CD14-positive monocyte (primary cell): ENCODE measurements around the gene TMEM92. TPM values are rescaled to one million over a fixed set of nuclear protein-coding genes. Genes with fewer than 3 reads are reported as not detected.

Experiments used
- DNase-seq, 3 donors: peaks; one replicate each; pipeline ENCODE4 v3.0.0-alpha.2; 2011 to 2022
- H2AFZ ChIP-seq: 2 replicates; pipeline ENCODE4 v1.6.0; 2012; ENCODE audit warnings: mild to moderate bottlenecking, low read depth, low read length, inconsistent platforms; ENCODE audit not compliant: insufficient read depth, poor library complexity, severe bottlenecking
- H3K27ac ChIP-seq, 2 donors: 1 replicate in 1 of 2; 2 replicates in 1 of 2; pipeline ENCODE4 v1.5.1; 2012 to 2013; ENCODE audit warnings: low read length in 2 of 2, control low read depth in 1 of 2, inconsistent platforms in 1 of 2, low read depth in 1 of 2, mild to moderate bottlenecking in 1 of 2
- H3K27me3 ChIP-seq, 2 donors: one replicate each; pipeline versions ENCODE4 v1.6.0 to v1.6.1; 2011 to 2013; ENCODE audit warnings: low read length in 2 of 2; ENCODE audit not compliant: control insufficient read depth in 2 of 2, insufficient read depth in 2 of 2
- H3K36me3 ChIP-seq, 2 donors: replicated peaks in 1 of 2; 1 replicate in 1 of 2; 2 replicates in 1 of 2; pipeline versions ENCODE4 v1.5.1 to v1.6.1; 2012 to 2013; ENCODE audit warnings: low read length in 2 of 2, control low read depth in 1 of 2, inconsistent platforms in 1 of 2, mild to moderate bottlenecking in 1 of 2; ENCODE audit not compliant: insufficient read depth in 2 of 2, control insufficient read depth in 1 of 2
- H3K4me1 ChIP-seq, 2 donors: 1 replicate in 1 of 2; 2 replicates in 1 of 2; pipeline versions ENCODE4 v1.5.1 to v1.6.1; 2012 to 2013; ENCODE audit warnings: low read length in 2 of 2, control low read depth in 1 of 2, inconsistent platforms in 1 of 2, mild to moderate bottlenecking in 1 of 2, moderate library complexity in 1 of 2; ENCODE audit not compliant: insufficient read depth in 2 of 2, control insufficient read depth in 1 of 2
- H3K4me2 ChIP-seq: replicated peaks from 2 replicates; pipeline ENCODE3; 2012; ENCODE audit warnings: low read length, moderate library complexity, mild to moderate bottlenecking; ENCODE audit not compliant: poor library complexity, severe bottlenecking; ENCODE audit errors: extremely low read depth
- H3K4me3 ChIP-seq, 3 experiments: fragments of 200-600 bp in 1 of 3; sonication (generic) in 1 of 3; replicated peaks in 1 of 3; 1 replicate in 2 of 3; 2 replicates in 1 of 3; pipeline ENCODE4 v1.5.1; 2011 to 2013; ENCODE audit warnings: low read length in 3 of 3, mild to moderate bottlenecking in 3 of 3, control low read depth in 2 of 3, low read depth in 2 of 3, inconsistent platforms in 1 of 3, moderate library complexity in 1 of 3
- H3K79me2 ChIP-seq: 2 replicates; pipeline ENCODE4 v1.6.0; 2012; ENCODE audit warnings: mild to moderate bottlenecking, control low read depth, inconsistent platforms, low read length, moderate library complexity; ENCODE audit not compliant: insufficient read depth
- H3K9ac ChIP-seq: 2 replicates; pipeline ENCODE4 v1.6.0; 2017; ENCODE audit warnings: low read length, mild to moderate bottlenecking; ENCODE audit not compliant: insufficient read depth, poor library complexity, severe bottlenecking
- H3K9me3 ChIP-seq, 2 donors: replicated peaks in 1 of 2; 1 replicate in 1 of 2; 2 replicates in 1 of 2; pipeline versions ENCODE4 v1.5.1 to v1.6.1; 2012 to 2013; ENCODE audit warnings: low read length in 2 of 2, control low read depth in 1 of 2; ENCODE audit not compliant: control insufficient read depth in 1 of 2, insufficient read depth in 1 of 2
- H4K20me1 ChIP-seq: 2 replicates; pipeline ENCODE4 v1.6.0; 2012; ENCODE audit warnings: mild to moderate bottlenecking, low read length, control low read depth, moderate library complexity; ENCODE audit not compliant: insufficient read depth
- H3K27ac Mint-ChIP-seq, 7 donors: one replicate each; pipeline ENCODE4 v1.8.0; 2020; ENCODE audit warnings: mild to moderate bottlenecking in 7 of 7, mixed read lengths in 7 of 7, moderate library complexity in 6 of 7, inconsistent platforms in 2 of 7
- H3K27me3 Mint-ChIP-seq, 3 donors: one replicate each; pipeline ENCODE4 v1.8.0; 2021 to 2022; ENCODE audit warnings: low read depth in 3 of 3, mild to moderate bottlenecking in 3 of 3, mixed read lengths in 3 of 3, moderate library complexity in 3 of 3, inconsistent platforms in 1 of 3
- H3K36me3 Mint-ChIP-seq, 2 donors: one replicate each; pipeline ENCODE4 v1.8.0; 2020; ENCODE audit warnings: mixed read lengths in 2 of 2, inconsistent platforms in 1 of 2, mild to moderate bottlenecking in 1 of 2
- H3K4me1 Mint-ChIP-seq: one replicate; pipeline ENCODE4 v1.8.0; 2020; ENCODE audit warnings: mild to moderate bottlenecking, mixed read lengths
- H3K4me3 Mint-ChIP-seq, 2 donors: one replicate each; pipeline ENCODE4 v1.8.0; 2020; ENCODE audit warnings: mild to moderate bottlenecking in 2 of 2, mixed read lengths in 2 of 2, moderate library complexity in 1 of 2
- H3K9me3 Mint-ChIP-seq, 7 donors: one replicate each; pipeline ENCODE4 v1.8.0; 2020 to 2022; ENCODE audit warnings: mixed read lengths in 7 of 7, mild to moderate bottlenecking in 6 of 7, moderate library complexity in 6 of 7, inconsistent platforms in 2 of 7
- CTCF ChIP-seq: fragments of 200-600 bp; IDR thresholded peaks from one replicate; pipeline ENCODE4 v1.8.0; 2022; ENCODE audit warnings: antibody characterized with exemption, mild to moderate bottlenecking
- WGBS: methylation state at CpG from one replicate; pipeline ENCODE4 v1.1.5; 2013; ENCODE audit warnings: missing lambda C conversion rate; ENCODE audit not compliant: insufficient coverage; 5-methylcytosine and 5-hydroxymethylcytosine counted together
- intact Hi-C, 2 donors: fragments of 100-400 bp; cut with micrococcal nuclease; formaldehyde crosslinking; loops; one replicate each; pipeline versions ENCODE4 v1.15.0 to v1.15.1; 2023
- polyA plus RNA-seq, 3 donors: library from polyadenylated mRNA; depleted of rRNA in 1 of 3; unstranded in 2 of 3; stranded (reverse) in 1 of 3; fragments of 300-500 nt in 2 of 3; fragments of >200 nt in 1 of 3; fragmentation: Illumina TruSeq in 2 of 3; gene quantifications; 1 replicate in 2 of 3; 2 replicates in 1 of 3; pipeline ENCODE4 v1.2.3, GENCODE V29; 2012 to 2021

The TMEM92 gene
- polyA plus RNA-seq, 3 donors, result not detected

GRCh38 chr17:50278526-50279180, 4.4 kb downstream of the TMEM92 start:
- Histone ChIP-seq H3K4me3 (no peak overlapping the region), H3K9me3 (peaks cover 4 to 16% of the 10 kb centered on the region in 2 donors), H3K27me3 (peaks cover 0 to 15% of the 10 kb centered on the region in 2 donors), H3K36me3 (peaks cover 0 to 7% of the 10 kb centered on the region in 2 donors), H3K27ac (no peak overlapping the region), H3K4me2 (no peak overlapping the region), H3K79me2 (no peaks in the 10 kb centered on the region), H3K4me1 (peaks cover 48 to 64% of the 10 kb centered on the region in 2 donors), H3K9ac (no peak overlapping the region), H2AFZ (no peak overlapping the region), H4K20me1 (no peaks in the 10 kb centered on the region)
- Mint-ChIP-seq H3K27me3 (peaks cover 15 to 28% (median 20%) of the 10 kb centered on the region in 3 donors), H3K4me1 (peaks cover 52% of the 10 kb centered on the region), H3K4me3 (no peak overlapping the region), H3K9me3 (peaks cover 8 to 19% (median 13%) of the 10 kb centered on the region in 7 donors), H3K27ac (no peak overlapping the region), H3K36me3 (peaks cover 13 to 15% of the 10 kb centered on the region in 2 donors)
- WGBS, result 90% methylated on average over 12 of the region's 14 CpGs
- TF ChIP-seq CTCF, result no peak
- intact Hi-C loops, result no loop called here
- no peak for DNase-seq

GRCh38 chr17:50279181-50279526, 4.9 kb downstream of the TMEM92 start:
- Mint-ChIP-seq H3K9me3 (peaks cover 8 to 22% (median 13%) of the 10 kb centered on the region in 7 donors), H3K4me3 (no peak overlapping the region), H3K4me1 (peaks cover 54% of the 10 kb centered on the region), H3K27ac (peak overlapping the region in 1 of 7 donors; percentile 53), H3K36me3 (peaks cover 14 to 15% of the 10 kb centered on the region in 2 donors), H3K27me3 (peaks cover 12 to 24% (median 17%) of the 10 kb centered on the region in 3 donors)
- H3K36me3 ChIP-seq, result peaks cover 0 to 7% of the 10 kb centered on the region in 2 donors
- no peak overlapping the region for H3K4me3 ChIP-seq
- WGBS, result 86% methylated on average over 3 of the region's 4 CpGs
- no peak overlapping the region for H3K4me2 ChIP-seq
- peaks cover 46 to 64% of the 10 kb centered on the region in 2 donors for H3K4me1 ChIP-seq
- peaks cover 0 to 11% of the 10 kb centered on the region in 2 donors for H3K27me3 ChIP-seq
- intact Hi-C loops, result no loop called here
- no peaks in the 10 kb centered on the region for H3K79me2 ChIP-seq
- H3K9me3 ChIP-seq, result peaks cover 4 to 16% of the 10 kb centered on the region in 2 donors
- H2AFZ ChIP-seq, result no peak overlapping the region
- DNase-seq, result no peak
- H3K9ac ChIP-seq, result no peak overlapping the region
- H3K27ac ChIP-seq, result no peak overlapping the region
- no peaks in the 10 kb centered on the region for H4K20me1 ChIP-seq
- no peak for TF ChIP-seq CTCF
